A673 (cell line): Measurements from ENCODE around the gene RNF31.
"Not testable (repeated sequence)": the region's sequence is repeated elsewhere in the genome, so short reads cannot be mapped to it uniquely, and the experiment has no call there.

Experiments
- CTCF ChIP-seq: fragments of 300-800, 200-600 bp; sonication (generic); conservative IDR thresholded peaks from 2 replicates; pipeline ENCODE4 v1.5.1; 2017; ENCODE audit warnings: low read depth, mild to moderate bottlenecking, antibody characterized with exemption, low read length, moderate library complexity, mixed read lengths
- EZH2 ChIP-seq: fragments of 200-600 bp; sonication (generic); IDR thresholded peaks from 2 replicates; pipeline ENCODE4 v1.6.1; 2017; ENCODE audit warnings: borderline replicate concordance, low read depth, mild to moderate bottlenecking, mixed read lengths, antibody characterized with exemption, low read length; ENCODE audit not compliant: poor library complexity, severe bottlenecking

GRCh38 chr14:24202538-24202937, 55.2 kb downstream of the RNF31 start:
- not testable (repeated sequence) for TF ChIP-seq CTCF, EZH2
